ENCODE results near the gene ZNF23. TPM values are rescaled to one million over a fixed set of nuclear protein-coding genes. Genes with fewer than 3 reads are reported as not detected.

Gene ZNF23
- polyA plus RNA-seq, 2 donors = 3.3 to 8.1 TPM

GRCh38 chr16:71432906-71433305 is 29.1 kb downstream of the ZNF23 start:
- H3K9me3 ChIP-seq (ENCODE audit: control insufficient read depth in 2 of 2, insufficient read depth in 1 of 2, low read depth in 1 of 2, low read length in 1 of 2) = peaks cover 0 to 11% of the 10 kb centered on the region in 2 donors

GRCh38 chr16:71431991-71432390 is 30.1 kb downstream of the ZNF23 start:
- no peaks in the 10 kb centered on the region for H3K27me3 ChIP-seq (ENCODE audit: control insufficient read depth in 1 of 2, insufficient read depth in 2 of 2, low read length in 2 of 2)
- H3K27ac ChIP-seq (ENCODE audit: low read depth in 2 of 2, low read length in 1 of 2) = no peak overlapping the region
- no peak overlapping the region for H3K4me3 ChIP-seq (ENCODE audit: low read depth in 1 of 2, low read length in 2 of 2)
- H3K36me3 ChIP-seq (ENCODE audit: control insufficient read depth in 2 of 2, insufficient read depth in 2 of 2, low read length in 1 of 2) = no peaks in the 10 kb centered on the region
- H3K4me1 ChIP-seq (ENCODE audit: control insufficient read depth in 2 of 2, insufficient read depth in 2 of 2, low read length in 1 of 2) = no peaks in the 10 kb centered on the region
- H3K9me3 ChIP-seq (ENCODE audit: control insufficient read depth in 2 of 2, insufficient read depth in 1 of 2, low read depth in 1 of 2, low read length in 1 of 2) = peaks cover 0 to 11% of the 10 kb centered on the region in 2 donors
- 91 to 92% methylated on average over 9 of the region's 9 CpGs for WGBS, 2 donors

More at GRCh38 chr16:71432906-71433305, 29.1 kb downstream of the ZNF23 start:
- WGBS, 2 donors = 68 to 80% methylated on average over 6 of the region's 6 CpGs
- Histone ChIP-seq H3K27me3 (ENCODE audit: control insufficient read depth in 1 of 2, insufficient read depth in 2 of 2, low read length in 2 of 2) (no peaks in the 10 kb centered on the region), H3K27ac (ENCODE audit: low read depth in 2 of 2, low read length in 1 of 2) (no peak overlapping the region), H3K4me3 (ENCODE audit: low read depth in 1 of 2, low read length in 2 of 2) (no peak overlapping the region), H3K4me1 (ENCODE audit: control insufficient read depth in 2 of 2, insufficient read depth in 2 of 2, low read length in 1 of 2) (no peaks in the 10 kb centered on the region), H3K36me3 (ENCODE audit: control insufficient read depth in 2 of 2, insufficient read depth in 2 of 2, low read length in 1 of 2) (no peaks in the 10 kb centered on the region)

DNA sequence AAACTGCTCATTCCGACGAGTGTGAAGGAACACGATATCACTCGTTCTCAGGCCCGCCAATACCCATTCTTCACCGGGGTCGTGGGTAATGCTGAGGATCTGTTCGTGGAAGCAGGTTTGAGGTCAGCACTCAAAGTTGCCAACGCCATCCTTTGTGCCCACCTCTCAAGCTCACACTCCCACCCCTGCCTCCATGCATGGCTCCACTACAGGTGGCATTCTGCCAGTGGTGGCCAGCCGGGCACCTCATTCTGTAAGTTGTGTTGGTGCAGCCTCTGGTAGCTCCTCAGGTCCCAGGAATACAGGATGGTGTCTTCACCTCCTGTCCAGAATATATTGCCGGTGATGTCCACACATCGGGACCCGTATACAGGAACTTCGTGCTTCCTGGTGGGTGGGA is 30.9 kb downstream of the ZNF23 start:
- no peaks in the 10 kb centered on the region for H3K27me3 ChIP-seq (ENCODE audit: control insufficient read depth in 1 of 2, insufficient read depth in 2 of 2, low read length in 2 of 2)
- no peaks in the 10 kb centered on the region for H3K36me3 ChIP-seq (ENCODE audit: control insufficient read depth in 2 of 2, insufficient read depth in 2 of 2, low read length in 1 of 2)
- no peak overlapping the region for H3K4me3 ChIP-seq (ENCODE audit: low read depth in 1 of 2, low read length in 2 of 2)
- WGBS, 2 donors = 87 to 91% methylated on average over 14 of the region's 14 CpGs
- H3K9me3 ChIP-seq (ENCODE audit: control insufficient read depth in 2 of 2, insufficient read depth in 1 of 2, low read depth in 1 of 2, low read length in 1 of 2) = peaks cover 0 to 12% of the 10 kb centered on the region in 2 donors
- H3K4me1 ChIP-seq (ENCODE audit: control insufficient read depth in 2 of 2, insufficient read depth in 2 of 2, low read length in 1 of 2) = no peaks in the 10 kb centered on the region
- H3K27ac ChIP-seq (ENCODE audit: low read depth in 2 of 2, low read length in 1 of 2) = no peak overlapping the region

DNA sequence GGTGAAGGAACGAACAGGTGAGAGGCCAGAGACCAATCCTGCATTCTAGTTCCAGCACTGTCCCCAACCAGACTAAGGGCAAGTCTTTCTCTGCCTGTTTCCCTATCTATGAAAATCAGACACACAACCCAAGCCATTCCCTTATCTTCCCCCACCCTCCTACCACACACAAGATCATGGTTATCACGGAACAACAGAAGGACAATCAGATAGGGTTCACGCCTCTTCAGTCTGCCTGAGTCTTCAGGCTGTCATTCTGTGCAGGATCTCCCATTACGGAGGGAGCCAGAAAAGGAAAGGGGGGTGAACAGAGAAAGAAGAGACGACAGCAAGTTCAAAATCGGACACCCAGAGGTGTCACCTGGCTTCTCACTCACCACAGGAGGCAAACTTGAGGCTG is 31.3 kb downstream of the ZNF23 start:
- Histone ChIP-seq H3K9me3 (ENCODE audit: control insufficient read depth in 2 of 2, insufficient read depth in 1 of 2, low read depth in 1 of 2, low read length in 1 of 2) (peaks cover 0 to 14% of the 10 kb centered on the region in 2 donors), H3K4me3 (ENCODE audit: low read depth in 1 of 2, low read length in 2 of 2) (no peak overlapping the region), H3K27ac (ENCODE audit: low read depth in 2 of 2, low read length in 1 of 2) (no peak overlapping the region), H3K27me3 (ENCODE audit: control insufficient read depth in 1 of 2, insufficient read depth in 2 of 2, low read length in 2 of 2) (no peaks in the 10 kb centered on the region), H3K36me3 (ENCODE audit: control insufficient read depth in 2 of 2, insufficient read depth in 2 of 2, low read length in 1 of 2) (no peaks in the 10 kb centered on the region), H3K4me1 (ENCODE audit: control insufficient read depth in 2 of 2, insufficient read depth in 2 of 2, low read length in 1 of 2) (no peaks in the 10 kb centered on the region)
- WGBS, 2 donors = 68 to 75% methylated on average over 6 of the region's 6 CpGs

DNA sequence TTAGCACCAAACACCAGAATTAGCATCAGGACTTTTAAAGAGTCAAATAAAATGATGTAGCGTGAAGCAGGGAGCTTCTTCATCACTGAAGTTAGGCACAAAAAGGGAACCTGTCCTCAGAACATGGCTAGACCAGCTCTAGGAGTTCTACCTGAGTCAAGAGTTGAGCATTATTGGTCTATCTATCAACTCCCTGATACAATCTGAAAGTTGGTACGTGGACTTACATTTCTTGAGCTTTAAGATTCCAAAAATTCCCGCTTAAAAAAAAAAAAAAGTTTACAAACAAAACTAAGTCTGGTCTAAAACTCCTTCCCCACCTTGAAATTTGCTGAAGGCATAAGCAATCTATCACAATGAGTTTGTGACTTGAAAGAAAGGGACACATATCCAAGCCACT is 32.5 kb downstream of the ZNF23 start:
- peaks cover 0 to 14% of the 10 kb centered on the region in 2 donors for H3K9me3 ChIP-seq (ENCODE audit: control insufficient read depth in 2 of 2, insufficient read depth in 1 of 2, low read depth in 1 of 2, low read length in 1 of 2)
- H3K27me3 ChIP-seq (ENCODE audit: control insufficient read depth in 1 of 2, insufficient read depth in 2 of 2, low read length in 2 of 2) = no peaks in the 10 kb centered on the region
- H3K4me1 ChIP-seq (ENCODE audit: control insufficient read depth in 2 of 2, insufficient read depth in 2 of 2, low read length in 1 of 2) = no peaks in the 10 kb centered on the region
- H3K4me3 ChIP-seq (ENCODE audit: low read depth in 1 of 2, low read length in 2 of 2) = no peak overlapping the region
- no peaks in the 10 kb centered on the region for H3K36me3 ChIP-seq (ENCODE audit: control insufficient read depth in 2 of 2, insufficient read depth in 2 of 2, low read length in 1 of 2)
- H3K27ac ChIP-seq (ENCODE audit: low read depth in 2 of 2, low read length in 1 of 2) = no peak overlapping the region
- WGBS, 2 donors = 69 to 80% methylated on average over 3 of the region's 3 CpGs

GRCh38 chr16:71428883-71429282 is 33.2 kb downstream of the ZNF23 start:
- Histone ChIP-seq H3K27ac (ENCODE audit: low read depth in 2 of 2, low read length in 1 of 2) (no peak overlapping the region), H3K4me1 (ENCODE audit: control insufficient read depth in 2 of 2, insufficient read depth in 2 of 2, low read length in 1 of 2) (no peaks in the 10 kb centered on the region), H3K36me3 (ENCODE audit: control insufficient read depth in 2 of 2, insufficient read depth in 2 of 2, low read length in 1 of 2) (no peaks in the 10 kb centered on the region), H3K27me3 (ENCODE audit: control insufficient read depth in 1 of 2, insufficient read depth in 2 of 2, low read length in 2 of 2) (no peaks in the 10 kb centered on the region), H3K9me3 (ENCODE audit: control insufficient read depth in 2 of 2, insufficient read depth in 1 of 2, low read depth in 1 of 2, low read length in 1 of 2) (peaks cover 0 to 14% of the 10 kb centered on the region in 2 donors), H3K4me3 (ENCODE audit: low read depth in 1 of 2, low read length in 2 of 2) (no peak overlapping the region)
- 82 to 87% methylated on average over 2 of the region's 2 CpGs for WGBS, 2 donors

DNA sequence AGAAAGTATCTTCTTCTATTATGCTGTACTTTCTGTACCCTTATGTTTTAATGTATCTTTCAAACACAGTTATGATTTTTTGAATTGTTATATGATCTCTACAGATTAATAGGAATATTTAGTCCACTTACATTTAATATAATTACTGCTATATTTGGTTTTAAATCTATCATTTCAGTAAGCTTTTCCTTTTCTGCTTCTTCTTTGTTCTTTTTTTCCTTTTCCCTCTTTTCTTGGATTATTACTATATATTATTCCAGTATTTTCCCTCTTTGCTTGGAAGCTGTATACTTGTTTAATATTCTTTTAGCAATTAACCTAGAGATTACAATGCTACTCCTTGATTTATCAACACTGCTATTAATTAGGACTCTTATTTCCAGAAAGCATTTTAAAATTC is 33.7 kb downstream of the ZNF23 start:
- H3K36me3 ChIP-seq (ENCODE audit: control insufficient read depth in 2 of 2, insufficient read depth in 2 of 2, low read length in 1 of 2) = no peaks in the 10 kb centered on the region
- H3K27ac ChIP-seq (ENCODE audit: low read depth in 2 of 2, low read length in 1 of 2) = no peak overlapping the region
- H3K27me3 ChIP-seq (ENCODE audit: control insufficient read depth in 1 of 2, insufficient read depth in 2 of 2, low read length in 2 of 2) = no peaks in the 10 kb centered on the region
- peaks cover 0 to 14% of the 10 kb centered on the region in 2 donors for H3K9me3 ChIP-seq (ENCODE audit: control insufficient read depth in 2 of 2, insufficient read depth in 1 of 2, low read depth in 1 of 2, low read length in 1 of 2)
- H3K4me1 ChIP-seq (ENCODE audit: control insufficient read depth in 2 of 2, insufficient read depth in 2 of 2, low read length in 1 of 2) = no peaks in the 10 kb centered on the region
- H3K4me3 ChIP-seq (ENCODE audit: low read depth in 1 of 2, low read length in 2 of 2) = no peak overlapping the region

DNA sequence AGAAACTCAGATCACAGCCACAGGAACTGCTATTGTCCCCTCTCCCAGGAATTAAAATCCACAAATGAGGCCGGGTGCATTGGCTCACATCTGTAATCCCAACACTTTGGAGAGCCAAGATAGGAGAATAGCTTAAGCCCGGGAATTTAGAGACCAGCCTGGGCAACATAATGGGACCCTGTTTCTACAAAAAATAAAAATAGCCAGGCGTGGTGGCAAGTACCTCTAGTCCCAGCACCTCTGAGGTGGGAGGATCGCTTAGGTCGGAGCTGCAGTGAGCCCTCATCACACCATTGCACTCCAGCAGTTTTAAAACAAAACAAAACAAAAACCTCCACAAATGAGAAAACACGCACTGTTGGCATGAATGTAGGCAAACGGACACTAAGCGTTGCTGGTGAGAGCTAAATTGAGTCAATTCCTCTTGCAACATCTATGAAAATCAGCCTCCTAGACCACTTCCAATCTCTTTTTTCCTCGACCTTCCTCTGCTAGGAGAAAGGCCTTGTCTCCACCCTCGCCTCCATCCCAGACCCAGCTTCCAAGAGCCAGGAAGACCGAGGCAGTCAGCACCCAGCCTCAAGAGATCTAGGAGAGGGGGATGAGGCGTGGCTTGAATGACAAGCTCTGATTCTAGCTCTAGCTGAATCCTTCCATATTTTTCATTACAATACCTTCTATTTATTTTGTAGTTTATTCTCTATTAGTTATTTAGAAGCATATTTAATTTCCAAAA is 35.0 kb downstream of the ZNF23 start:
- H3K27ac ChIP-seq (ENCODE audit: low read depth in 2 of 2, low read length in 1 of 2) = no peak overlapping the region
- WGBS, 2 donors = 64 to 66% methylated on average over 12 of the region's 12 CpGs
- H3K9me3 ChIP-seq (ENCODE audit: control insufficient read depth in 2 of 2, insufficient read depth in 1 of 2, low read depth in 1 of 2, low read length in 1 of 2) = peaks cover 0 to 14% of the 10 kb centered on the region in 2 donors
- H3K27me3 ChIP-seq (ENCODE audit: control insufficient read depth in 1 of 2, insufficient read depth in 2 of 2, low read length in 2 of 2) = no peaks in the 10 kb centered on the region
- no peaks in the 10 kb centered on the region for H3K4me1 ChIP-seq (ENCODE audit: control insufficient read depth in 2 of 2, insufficient read depth in 2 of 2, low read length in 1 of 2)
- H3K36me3 ChIP-seq (ENCODE audit: control insufficient read depth in 2 of 2, insufficient read depth in 2 of 2, low read length in 1 of 2) = no peaks in the 10 kb centered on the region
- H3K4me3 ChIP-seq (ENCODE audit: low read depth in 1 of 2, low read length in 2 of 2) = no peak overlapping the region

DNA sequence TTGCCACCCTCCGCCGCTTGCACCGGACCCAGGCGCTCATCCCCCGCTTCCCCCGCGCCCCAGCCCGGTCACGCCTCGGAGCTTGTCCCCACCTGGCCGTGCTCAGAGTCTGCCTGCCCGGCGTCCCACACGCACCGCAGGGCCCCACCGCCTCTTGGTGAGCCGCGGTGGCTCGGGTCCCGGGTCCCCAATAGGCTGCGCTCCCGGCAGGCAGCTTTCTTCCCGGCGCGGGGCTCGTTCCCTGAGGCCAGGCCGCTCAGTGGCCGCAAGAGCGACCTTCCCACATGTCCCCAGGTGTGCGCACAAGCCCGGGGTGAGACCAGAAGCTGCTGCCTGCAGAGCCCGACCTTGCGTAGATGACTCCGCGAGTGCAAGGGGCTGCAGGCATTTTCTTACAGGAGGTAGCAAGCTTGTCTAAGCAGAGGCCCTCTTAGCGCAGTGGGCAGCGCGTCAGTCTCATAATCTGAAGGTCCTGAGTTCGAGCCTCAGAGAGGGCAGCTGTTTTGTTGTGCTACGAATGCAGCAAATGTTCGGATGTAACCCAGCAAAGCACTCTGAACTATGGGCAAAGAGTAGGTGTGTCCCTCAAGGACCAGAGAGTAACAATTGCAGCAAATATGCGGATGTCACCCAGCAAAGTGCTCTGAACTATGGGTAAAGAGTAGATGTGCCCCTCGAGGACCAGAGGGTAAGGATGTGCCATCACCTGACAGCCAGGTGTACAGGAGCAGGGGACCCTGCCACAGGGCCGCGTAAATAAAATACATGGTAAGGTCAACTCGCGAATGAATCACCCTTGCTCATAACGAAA is 35.8 kb downstream of the ZNF23 start:
- Histone ChIP-seq H3K4me1 (ENCODE audit: control insufficient read depth in 2 of 2, insufficient read depth in 2 of 2, low read length in 1 of 2) (no peaks in the 10 kb centered on the region), H3K9me3 (ENCODE audit: control insufficient read depth in 2 of 2, insufficient read depth in 1 of 2, low read depth in 1 of 2, low read length in 1 of 2) (peaks cover 0 to 9% of the 10 kb centered on the region in 2 donors), H3K4me3 (ENCODE audit: low read depth in 1 of 2, low read length in 2 of 2) (no peak overlapping the region), H3K36me3 (ENCODE audit: control insufficient read depth in 2 of 2, insufficient read depth in 2 of 2, low read length in 1 of 2) (no peaks in the 10 kb centered on the region), H3K27ac (ENCODE audit: low read depth in 2 of 2, low read length in 1 of 2) (no peak overlapping the region), H3K27me3 (ENCODE audit: control insufficient read depth in 1 of 2, insufficient read depth in 2 of 2, low read length in 2 of 2) (no peaks in the 10 kb centered on the region)
- 5 to 6% methylated on average over 48 of the region's 48 CpGs for WGBS, 2 donors

Data from esophagus (tissue), 2 donors.